HUES6 (cell line): ENCODE data around the gene CALML6.

Experiments used
- H3K27ac ChIP-seq: 2 replicates; pipeline ENCODE4 v1.7.0; 2013; ENCODE audit warnings: low read depth, mild to moderate bottlenecking, low read length, inconsistent platforms
- H3K27me3 ChIP-seq: 2 replicates; pipeline ENCODE4 v1.6.1; 2013; ENCODE audit warnings: low read length; ENCODE audit not compliant: control insufficient read depth, insufficient read depth
- H3K36me3 ChIP-seq: 2 replicates; pipeline ENCODE4 v1.6.1; 2013; ENCODE audit warnings: low read length; ENCODE audit not compliant: control insufficient read depth, insufficient read depth
- H3K4me1 ChIP-seq: 2 replicates; pipeline ENCODE4 v1.6.1; 2013; ENCODE audit warnings: low read length; ENCODE audit not compliant: control insufficient read depth, insufficient read depth
- H3K4me3 ChIP-seq: 2 replicates; pipeline ENCODE4 v1.5.1; 2013; ENCODE audit warnings: low read depth, low read length
- H3K9ac ChIP-seq: one replicate; pipeline ENCODE4 v1.6.1; 2013; ENCODE audit warnings: mild to moderate bottlenecking, low read length
- H3K9me3 ChIP-seq: 2 replicates; pipeline ENCODE4 v1.6.1; 2013; ENCODE audit warnings: low read depth, low read length; ENCODE audit not compliant: control insufficient read depth, insufficient read depth

The CALML6 gene

GRCh38 chr1:1921901-1922701 lies 7.0 kb downstream of the CALML6 start:
- peaks cover 7% of the 10 kb centered on the region for H3K9me3 ChIP-seq
- H3K4me3 ChIP-seq: no peak overlapping the region
- peaks cover 13% of the 10 kb centered on the region; the same call in 1 of the 2 replicates for H3K27me3 ChIP-seq
- no peaks in the 10 kb centered on the region for H3K36me3 ChIP-seq
- H3K27ac ChIP-seq: no peak overlapping the region
- H3K4me1 ChIP-seq: peaks cover 19% of the 10 kb centered on the region
- no peak overlapping the region for H3K9ac ChIP-seq

GRCh38 chr1:1922702-1922955 lies 7.6 kb downstream of the CALML6 start:
- Histone ChIP-seq H3K4me1 (peaks cover 19% of the 10 kb centered on the region), H3K27ac (no peak overlapping the region), H3K9ac (no peak overlapping the region)

GRCh38 chr1:1922956-1923833 lies 8.1 kb downstream of the CALML6 start:
- Histone ChIP-seq H3K27me3 (peaks cover 8% of the 10 kb centered on the region; the same call in 1 of the 2 replicates), H3K36me3 (no peaks in the 10 kb centered on the region), H3K9me3 (peaks cover 7% of the 10 kb centered on the region), H3K9ac (no peak overlapping the region), H3K4me1 (peaks cover 15% of the 10 kb centered on the region), H3K4me3 (no peak overlapping the region), H3K27ac (no peak overlapping the region)

More at GRCh38 chr1:1922702-1922955, 7.6 kb downstream of the CALML6 start:
- Histone ChIP-seq H3K27me3 (peaks cover 13% of the 10 kb centered on the region; the same call in 1 of the 2 replicates), H3K9me3 (peaks cover 7% of the 10 kb centered on the region), H3K36me3 (no peaks in the 10 kb centered on the region), H3K4me3 (no peak overlapping the region)

GRCh38 chr1:1924386-1924785 lies 9.3 kb downstream of the CALML6 start:
- Histone ChIP-seq H3K9ac (no peak overlapping the region), H3K4me1 (peaks cover 11% of the 10 kb centered on the region), H3K9me3 (peaks cover 7% of the 10 kb centered on the region), H3K27ac (no peak overlapping the region), H3K36me3 (no peaks in the 10 kb centered on the region), H3K4me3 (no peak overlapping the region), H3K27me3 (0 out of 2 replicates have a peak, but pooled peaks cover 5% of the 10 kb centered on the region)

- peaks cover 8% of the 10 kb centered on the region for H3K4me1 ChIP-seq
- no peak overlapping the region for H3K27ac ChIP-seq
- peaks cover 7% of the 10 kb centered on the region for H3K9me3 ChIP-seq
- no peak overlapping the region for H3K9ac ChIP-seq
- H3K27me3 ChIP-seq: 0 out of 2 replicates have a peak, but pooled peaks cover 5% of the 10 kb centered on the region
- no peaks in the 10 kb centered on the region for H3K36me3 ChIP-seq
- no peak overlapping the region for H3K4me3 ChIP-seq
Measured at GRCh38 chr1:1924849-1925248, 9.8 kb downstream of the CALML6 start.

- H3K9ac ChIP-seq: no peak overlapping the region
- no peaks in the 10 kb centered on the region for H3K36me3 ChIP-seq
- peaks cover 2% of the 10 kb centered on the region; the same call in 1 of the 2 replicates for H3K4me1 ChIP-seq
- no peak overlapping the region for H3K27ac ChIP-seq
- H3K4me3 ChIP-seq: no peak overlapping the region
- H3K9me3 ChIP-seq: peaks cover 7% of the 10 kb centered on the region
- H3K27me3 ChIP-seq: no peaks in the 10 kb centered on the region
Measured at GRCh38 chr1:1925437-1926345, 10.6 kb downstream of the CALML6 start.

- peaks cover 2% of the 10 kb centered on the region; the same call in 1 of the 2 replicates for H3K4me1 ChIP-seq
- no peak overlapping the region for H3K27ac ChIP-seq
- H3K4me3 ChIP-seq: no peak overlapping the region
- H3K27me3 ChIP-seq: no peaks in the 10 kb centered on the region
- H3K36me3 ChIP-seq: no peaks in the 10 kb centered on the region
- H3K9me3 ChIP-seq: peaks cover 7% of the 10 kb centered on the region
- no peak overlapping the region for H3K9ac ChIP-seq
Measured at GRCh38 chr1:1926346-1926811, 11.3 kb downstream of the CALML6 start.

- Histone ChIP-seq H3K4me3 (no peak overlapping the region), H3K4me1 (peaks cover 2% of the 10 kb centered on the region; the same call in 1 of the 2 replicates), H3K36me3 (no peaks in the 10 kb centered on the region), H3K27ac (no peak overlapping the region), H3K9ac (no peak overlapping the region), H3K9me3 (peaks cover 7% of the 10 kb centered on the region), H3K27me3 (no peaks in the 10 kb centered on the region)
Measured at GRCh38 chr1:1926886-1927660, 12.0 kb downstream of the CALML6 start.

GRCh38 chr1:1927751-1928150 lies 12.7 kb downstream of the CALML6 start:
- Histone ChIP-seq H3K27ac (no peak overlapping the region), H3K4me3 (no peak overlapping the region), H3K4me1 (peaks cover 2% of the 10 kb centered on the region; the same call in 1 of the 2 replicates), H3K27me3 (no peaks in the 10 kb centered on the region), H3K36me3 (no peaks in the 10 kb centered on the region), H3K9ac (no peak overlapping the region), H3K9me3 (peaks cover 7% of the 10 kb centered on the region)
